Duodenal mucosa (tissue), 2 donors: Measurements from ENCODE around the gene CFAP46.
"Not testable (repeated sequence)": the region's sequence is repeated elsewhere in the genome, so short reads cannot be mapped to it uniquely, and the experiment has no call there.

Source experiments
- H3K27ac ChIP-seq: one replicate; pipeline ENCODE4 v1.7.0; 2013; ENCODE audit warnings: low read depth, low read length
- H3K27me3 ChIP-seq, 2 donors: one replicate each; pipeline ENCODE4 v1.7.0; 2013; ENCODE audit warnings: low read length in 2 of 2, control low read depth in 1 of 2; ENCODE audit not compliant: insufficient read depth in 2 of 2, control insufficient read depth in 1 of 2
- H3K36me3 ChIP-seq, 2 donors: one replicate each; pipeline ENCODE4 v1.7.0; 2013; ENCODE audit warnings: low read length in 2 of 2, control low read depth in 1 of 2; ENCODE audit not compliant: insufficient read depth in 2 of 2, control insufficient read depth in 1 of 2
- H3K4me1 ChIP-seq, 2 donors: one replicate each; pipeline ENCODE4 v1.7.0; 2013; ENCODE audit warnings: low read length in 2 of 2, control low read depth in 1 of 2; ENCODE audit not compliant: insufficient read depth in 2 of 2, control insufficient read depth in 1 of 2
- H3K4me3 ChIP-seq, 2 donors: one replicate each; pipeline ENCODE4 v1.7.0; 2013; ENCODE audit warnings: low read length in 2 of 2, low read depth in 1 of 2
- H3K9ac ChIP-seq, 2 donors: one replicate each; pipeline ENCODE4 v1.7.0; 2013; ENCODE audit warnings: low read length in 2 of 2, low read depth in 1 of 2
- H3K9me3 ChIP-seq, 2 donors: one replicate each; pipeline ENCODE4 v1.7.0; 2013; ENCODE audit warnings: low read length in 2 of 2, control low read depth in 1 of 2; ENCODE audit not compliant: control insufficient read depth in 1 of 2

Gene CFAP46

DNA sequence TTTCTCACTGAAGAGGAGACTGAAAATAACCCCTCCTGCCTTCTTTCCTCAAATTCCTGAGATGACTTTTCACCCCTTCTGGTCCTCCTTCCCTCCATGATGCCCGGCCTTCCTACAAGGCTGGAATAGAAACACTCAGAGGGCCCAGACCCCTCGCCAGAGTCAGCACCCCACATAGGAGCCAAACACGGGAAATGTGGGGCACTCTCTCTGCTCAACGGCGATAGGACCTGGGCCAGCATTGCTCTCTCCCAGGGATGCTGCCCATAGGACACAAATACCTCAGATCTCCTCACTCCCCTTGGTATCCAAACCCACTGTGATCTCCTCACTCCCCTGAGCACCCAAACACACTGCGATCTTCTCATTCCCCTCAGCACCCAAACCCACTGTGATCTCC, 7.4 kb downstream of the CFAP46 start:
- Histone ChIP-seq H3K4me3 (no peak overlapping the region), H3K27me3 (peaks cover 0 to 6% of the 10 kb centered on the region in 2 donors), H3K9ac (no peak overlapping the region), H3K27ac (no peak overlapping the region), H3K36me3 (no peaks in the 10 kb centered on the region), H3K9me3 (no peaks in the 10 kb centered on the region), H3K4me1 (no peaks in the 10 kb centered on the region)

DNA sequence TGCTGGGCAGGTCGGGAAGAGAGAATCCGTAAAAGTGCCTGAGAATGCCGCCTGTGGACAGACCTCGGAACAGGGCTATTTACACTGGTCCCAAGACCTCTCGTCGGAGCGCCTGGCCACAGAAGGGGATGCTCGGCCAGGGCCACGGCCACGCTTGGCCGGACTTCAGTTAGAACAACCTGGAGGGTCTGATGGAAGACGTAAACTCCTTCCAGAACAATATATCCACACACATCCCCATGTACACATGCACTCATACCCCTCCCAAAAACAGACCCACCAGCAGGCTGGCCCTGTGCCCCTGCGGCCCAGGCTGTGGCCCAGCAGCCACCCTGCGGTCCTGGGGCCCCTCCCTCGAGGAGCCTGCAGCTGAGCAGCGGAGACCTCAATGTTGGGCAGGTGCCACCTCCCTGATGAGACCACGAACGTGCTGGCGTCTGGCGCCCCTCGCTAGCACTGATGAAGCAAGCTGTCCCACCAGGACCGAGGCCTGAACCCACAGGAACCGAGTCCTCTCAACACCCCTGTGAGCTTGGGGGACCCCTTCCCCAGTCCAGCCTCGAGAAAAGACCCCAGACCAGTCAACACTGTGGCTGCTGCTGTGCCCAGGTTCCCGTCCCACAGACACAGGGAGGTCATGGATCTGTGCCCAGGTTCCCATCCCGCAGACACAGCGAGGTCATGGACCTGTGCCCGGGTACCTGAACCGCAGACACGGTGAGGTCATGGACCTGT, 8.9 kb downstream of the CFAP46 start:
- no peak overlapping the region for H3K4me3 ChIP-seq
- no peaks in the 10 kb centered on the region for H3K4me1 ChIP-seq
- H3K27me3 ChIP-seq: no peaks in the 10 kb centered on the region
- no peak overlapping the region for H3K27ac ChIP-seq
- no peaks in the 10 kb centered on the region for H3K36me3 ChIP-seq
- H3K9ac ChIP-seq: no peak overlapping the region
- no peaks in the 10 kb centered on the region for H3K9me3 ChIP-seq

DNA sequence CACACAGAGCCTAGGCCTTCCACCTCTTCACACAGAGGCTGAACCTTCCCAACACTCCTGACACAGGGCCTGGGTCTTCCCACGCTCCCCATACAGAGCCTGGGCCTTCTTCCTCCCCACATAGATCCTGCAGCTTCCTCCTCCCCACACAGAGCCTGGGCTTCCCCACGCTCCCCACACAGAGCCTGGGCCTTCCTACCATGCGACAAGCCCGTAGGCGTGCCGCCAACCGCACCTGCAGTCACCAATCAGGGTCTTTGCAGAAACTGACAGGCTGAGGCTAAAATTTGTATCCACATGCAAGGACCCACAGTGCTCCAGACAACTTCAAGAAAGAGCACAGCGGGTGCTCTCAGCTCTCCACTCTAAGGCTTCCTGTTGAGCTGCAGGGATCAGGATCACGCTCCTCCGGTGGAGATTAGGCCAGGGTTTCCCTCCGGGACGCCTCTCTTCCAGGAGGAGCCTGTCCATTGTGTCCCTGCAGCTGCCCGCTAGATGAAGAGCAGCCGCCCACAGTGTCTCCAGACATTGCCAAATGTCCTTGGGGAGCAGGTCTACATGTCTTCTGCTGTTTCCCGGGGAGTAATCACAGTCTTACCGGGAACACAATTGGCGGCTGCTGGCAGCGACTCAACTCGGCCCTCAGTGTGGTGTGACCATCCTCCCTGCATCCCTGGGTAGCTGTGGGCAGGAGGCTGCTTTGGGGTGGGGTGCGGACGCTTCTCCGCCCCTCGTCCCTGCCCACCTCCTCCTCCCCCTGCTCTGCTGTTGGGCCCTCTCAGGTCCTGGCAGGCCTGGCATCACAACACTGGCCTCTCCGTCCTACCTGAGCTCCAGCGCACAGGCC, 9.7 kb downstream of the CFAP46 start:
- Histone ChIP-seq H3K4me3 (no peak overlapping the region), H3K9ac (no peak overlapping the region), H3K4me1 (no peaks in the 10 kb centered on the region), H3K27me3 (no peaks in the 10 kb centered on the region), H3K27ac (no peak overlapping the region), H3K36me3 (no peaks in the 10 kb centered on the region), H3K9me3 (no peaks in the 10 kb centered on the region)

- not testable (repeated sequence) for H3K27me3 ChIP-seq, H3K9ac ChIP-seq
Observed at GRCh38 chr10:132931258-132932250, 10.8 kb downstream of the CFAP46 start.

GRCh38 chr10:132930701-132931100, 11.7 kb downstream of the CFAP46 start:
- H3K36me3 ChIP-seq, H3K27me3 ChIP-seq, H3K27ac ChIP-seq, H3K9ac ChIP-seq, H3K4me1 ChIP-seq, H3K9me3 ChIP-seq, H3K4me3 ChIP-seq: not testable (repeated sequence)

More at GRCh38 chr10:132931258-132932250, 10.8 kb downstream of the CFAP46 start:
- not testable (repeated sequence) for H3K4me3 ChIP-seq, H3K27ac ChIP-seq, H3K4me1 ChIP-seq, H3K36me3 ChIP-seq, H3K9me3 ChIP-seq

DNA sequence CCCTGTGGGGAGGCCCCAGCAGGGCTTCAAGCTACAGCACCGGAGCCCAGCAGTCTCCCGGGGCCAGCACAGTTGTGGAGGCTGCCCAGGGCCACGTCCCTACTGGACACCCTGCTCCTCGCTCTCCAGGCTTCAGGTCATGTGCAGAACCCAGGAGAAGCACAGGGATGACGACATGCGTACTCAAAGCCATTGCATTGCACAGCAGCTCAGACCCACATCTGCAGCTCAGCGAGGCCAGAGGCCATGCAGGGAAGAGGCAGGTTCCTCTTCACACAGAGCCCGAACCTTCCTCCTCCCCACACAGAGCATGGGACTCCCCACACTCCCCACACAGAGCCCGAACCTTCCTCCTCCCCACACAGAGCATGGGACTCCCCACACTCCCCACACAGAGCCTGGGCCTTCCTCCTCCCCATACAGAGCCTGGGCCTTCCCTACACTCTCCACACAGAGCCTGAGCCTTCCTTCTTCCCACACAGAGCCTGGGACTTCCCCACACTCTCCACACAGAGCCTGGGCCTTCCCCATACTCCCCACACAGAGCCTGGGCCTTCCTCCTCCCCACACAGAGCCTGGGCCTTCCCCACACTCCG, 12.3 kb downstream of the CFAP46 start:
- H3K27me3 ChIP-seq: no peaks in the 10 kb centered on the region
- H3K27ac ChIP-seq: no peak overlapping the region
- no peaks in the 10 kb centered on the region for H3K36me3 ChIP-seq
- H3K9me3 ChIP-seq: no peaks in the 10 kb centered on the region
- no peak overlapping the region for H3K4me3 ChIP-seq
- no peak overlapping the region for H3K9ac ChIP-seq
- H3K4me1 ChIP-seq: no peaks in the 10 kb centered on the region

DNA sequence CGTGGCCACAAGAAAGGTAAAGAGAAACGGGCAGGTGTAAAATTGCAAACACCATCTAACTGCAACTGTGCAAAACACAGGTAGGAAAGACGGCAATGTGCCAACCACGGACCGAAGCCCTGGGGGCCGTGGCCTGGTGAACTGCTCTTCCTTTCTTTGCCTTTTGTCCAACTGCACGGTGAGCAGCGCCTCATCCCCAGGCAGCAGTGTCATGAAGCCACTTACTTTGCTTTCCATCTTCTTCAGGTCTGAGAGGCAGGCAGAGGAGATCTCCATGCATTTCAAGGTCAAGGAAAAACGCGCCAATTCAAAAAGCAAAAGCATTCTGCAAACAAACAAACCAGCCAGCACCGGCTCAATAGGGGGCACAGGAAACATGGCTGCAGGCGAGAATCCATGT, 12.9 kb downstream of the CFAP46 start:
- no peak overlapping the region for H3K27ac ChIP-seq

GRCh38 chr10:132928261-132928660, 14.1 kb downstream of the CFAP46 start:
- Histone ChIP-seq H3K36me3 (no peaks in the 10 kb centered on the region), H3K4me1 (no peaks in the 10 kb centered on the region), H3K4me3 (no peak overlapping the region), H3K9me3 (no peaks in the 10 kb centered on the region), H3K27ac (no peak overlapping the region), H3K9ac (no peak overlapping the region), H3K27me3 (no peaks in the 10 kb centered on the region)

More for the DNA sequence above, 12.9 kb downstream of the CFAP46 start:
- Histone ChIP-seq H3K9ac (no peak overlapping the region), H3K36me3 (no peaks in the 10 kb centered on the region), H3K9me3 (no peaks in the 10 kb centered on the region), H3K27me3 (no peaks in the 10 kb centered on the region), H3K4me3 (no peak overlapping the region), H3K4me1 (no peaks in the 10 kb centered on the region)

- Histone ChIP-seq H3K9me3 (no peaks in the 10 kb centered on the region), H3K4me3 (no peak overlapping the region), H3K4me1 (no peaks in the 10 kb centered on the region), H3K27ac (no peak overlapping the region), H3K9ac (no peak overlapping the region), H3K36me3 (no peaks in the 10 kb centered on the region), H3K27me3 (no peaks in the 10 kb centered on the region)
Observed at GRCh38 chr10:132927824-132928223, 14.5 kb downstream of the CFAP46 start.
